Measurements from ENCODE around the gene HK2.

HK2 gene

GRCh38 chr2:74860079-74860478 lies 26.2 kb downstream of the HK2 start:
- DNase-seq, result no peak

- no peak for DNase-seq
Measured at GRCh38 chr2:74860521-74860920, 26.6 kb downstream of the HK2 start.

GRCh38 chr2:74861531-74861930 lies 27.6 kb downstream of the HK2 start:
- DNase-seq, result no peak

- DNase-seq, result no peak
Measured at GRCh38 chr2:74862020-74862964, 28.4 kb downstream of the HK2 start.

GRCh38 chr2:74863802-74864248 lies 29.9 kb downstream of the HK2 start:
- DNase-seq, result no peak

- DNase-seq, result no peak
Measured at GRCh38 chr2:74864728-74865722, 31.1 kb downstream of the HK2 start.

GRCh38 chr2:74865770-74866674 lies 32.1 kb downstream of the HK2 start:
- no peak for DNase-seq

- DNase-seq, result no peak
Measured at GRCh38 chr2:74867841-74868658, 34.1 kb downstream of the HK2 start.

GRCh38 chr2:74869517-74869916 lies 35.6 kb downstream of the HK2 start:
- DNase-seq, result no peak

- no peak for DNase-seq
Measured at GRCh38 chr2:74870951-74871350, 37.0 kb downstream of the HK2 start.

GRCh38 chr2:74871414-74871813 lies 37.5 kb downstream of the HK2 start:
- DNase-seq, result no peak

- DNase-seq, result no peak
Measured at GRCh38 chr2:74872389-74872836, 38.5 kb downstream of the HK2 start.

GRCh38 chr2:74873012-74873665 lies 39.2 kb downstream of the HK2 start:
- DNase-seq, result no peak

- DNase-seq, result no peak
Measured at GRCh38 chr2:74873678-74874640, 40.0 kb downstream of the HK2 start.

GRCh38 chr2:74876081-74876886 lies 42.4 kb downstream of the HK2 start:
- DNase-seq, result no peak

GRCh38 chr2:74877376-74877775 lies 43.4 kb downstream of the HK2 start:
- DNase-seq, result no peak

- no peak for DNase-seq
Measured at GRCh38 chr2:74877781-74878433, 44.0 kb downstream of the HK2 start.

- no peak for DNase-seq
Measured at GRCh38 chr2:74878551-74878950, 44.6 kb downstream of the HK2 start.

All from cortex of kidney (tissue), 1 donor.